ENCODE measurements around the gene MACF1. TPM values are rescaled to one million over a fixed set of nuclear protein-coding genes. Genes with fewer than 3 reads are reported as not detected.

The MACF1 gene
- total RNA-seq, 1 donor from 2014 or later = 694 TPM

DNA sequence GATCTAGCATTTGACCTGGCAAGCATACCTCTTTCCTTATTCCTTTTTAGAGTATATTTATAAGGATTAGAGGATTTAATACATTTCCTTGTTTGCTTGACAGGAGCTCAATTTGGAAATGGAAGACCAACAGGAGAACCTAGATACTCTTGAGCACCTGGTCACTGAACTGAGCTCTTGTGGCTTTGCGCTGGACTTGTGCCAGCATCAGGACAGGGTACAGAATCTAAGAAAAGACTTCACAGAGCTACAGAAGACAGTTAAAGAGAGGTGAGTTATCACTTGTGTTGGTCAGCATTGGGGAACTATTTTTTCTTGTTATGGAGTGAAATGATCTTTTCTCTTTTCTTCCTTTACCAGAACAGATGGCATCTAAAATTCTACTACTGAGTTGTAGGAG is 163.6 kb downstream of the MACF1 start:
- Histone ChIP-seq H3K4me3 (ENCODE audit: insufficient read depth, low read depth, low read length) (no peak overlapping the region), H3K9me3 (ENCODE audit: insufficient read depth, low read depth, low read length) (no peaks in the 10 kb centered on the region), H2AFZ (ENCODE audit: low read depth, low read length) (no peak overlapping the region), H4K20me1 (ENCODE audit: insufficient read depth, low read length) (peaks cover 8% of the 10 kb centered on the region), H3K4me1 (ENCODE audit: insufficient read depth, low read length) (peaks cover 3% of the 10 kb centered on the region), H3K36me3 (ENCODE audit: insufficient read depth, low read length) (peaks cover 51% of the 10 kb centered on the region), H3K9ac (ENCODE audit: low read length) (no peak overlapping the region), H3K79me2 (ENCODE audit: insufficient read depth, low read length) (peaks cover 9% of the 10 kb centered on the region), H3K4me2 (ENCODE audit: low read length) (no peak overlapping the region), H3K27ac (ENCODE audit: low read depth, low read length) (no peak overlapping the region), H3K27me3 (ENCODE audit: insufficient read depth, low read length) (no peaks in the 10 kb centered on the region)
- TF ChIP-seq, protein P1, sequence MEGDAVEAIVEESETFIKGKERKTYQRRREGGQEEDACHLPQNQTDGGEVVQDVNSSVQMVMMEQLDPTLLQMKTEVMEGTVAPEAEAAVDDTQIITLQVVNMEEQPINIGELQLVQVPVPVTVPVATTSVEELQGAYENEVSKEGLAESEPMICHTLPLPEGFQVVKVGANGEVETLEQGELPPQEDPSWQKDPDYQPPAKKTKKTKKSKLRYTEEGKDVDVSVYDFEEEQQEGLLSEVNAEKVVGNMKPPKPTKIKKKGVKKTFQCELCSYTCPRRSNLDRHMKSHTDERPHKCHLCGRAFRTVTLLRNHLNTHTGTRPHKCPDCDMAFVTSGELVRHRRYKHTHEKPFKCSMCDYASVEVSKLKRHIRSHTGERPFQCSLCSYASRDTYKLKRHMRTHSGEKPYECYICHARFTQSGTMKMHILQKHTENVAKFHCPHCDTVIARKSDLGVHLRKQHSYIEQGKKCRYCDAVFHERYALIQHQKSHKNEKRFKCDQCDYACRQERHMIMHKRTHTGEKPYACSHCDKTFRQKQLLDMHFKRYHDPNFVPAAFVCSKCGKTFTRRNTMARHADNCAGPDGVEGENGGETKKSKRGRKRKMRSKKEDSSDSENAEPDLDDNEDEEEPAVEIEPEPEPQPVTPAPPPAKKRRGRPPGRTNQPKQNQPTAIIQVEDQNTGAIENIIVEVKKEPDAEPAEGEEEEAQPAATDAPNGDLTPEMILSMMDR (IDR thresholded peaks at IDR 0.05; ENCODE audit: insufficient read depth, low read depth, low read length) = no peak
- no peak for TF ChIP-seq EZH2 (IDR thresholded peaks at IDR 0.05; ENCODE audit: insufficient read depth, low read length)
- H3K27me3 Mint-ChIP-seq (ENCODE audit: low read depth, unreplicated experiment) = no peaks in the 10 kb centered on the region
- no peaks in the 10 kb centered on the region for H3K9me3 Mint-ChIP-seq (ENCODE audit: unreplicated experiment)
- peaks cover 14% of the 10 kb centered on the region for H3K4me1 Mint-ChIP-seq (ENCODE audit: low read depth, unreplicated experiment)
- H3K4me3 Mint-ChIP-seq (ENCODE audit: unreplicated experiment) = no peak overlapping the region
- FAIRE-seq (no peak), DNase-seq (ENCODE audit: low read depth) (no peak)
- H3K36me3 Mint-ChIP-seq (ENCODE audit: low read depth, unreplicated experiment) = peaks cover 36% of the 10 kb centered on the region
- H3K27ac Mint-ChIP-seq (ENCODE audit: unreplicated experiment) = no peak overlapping the region

DNA sequence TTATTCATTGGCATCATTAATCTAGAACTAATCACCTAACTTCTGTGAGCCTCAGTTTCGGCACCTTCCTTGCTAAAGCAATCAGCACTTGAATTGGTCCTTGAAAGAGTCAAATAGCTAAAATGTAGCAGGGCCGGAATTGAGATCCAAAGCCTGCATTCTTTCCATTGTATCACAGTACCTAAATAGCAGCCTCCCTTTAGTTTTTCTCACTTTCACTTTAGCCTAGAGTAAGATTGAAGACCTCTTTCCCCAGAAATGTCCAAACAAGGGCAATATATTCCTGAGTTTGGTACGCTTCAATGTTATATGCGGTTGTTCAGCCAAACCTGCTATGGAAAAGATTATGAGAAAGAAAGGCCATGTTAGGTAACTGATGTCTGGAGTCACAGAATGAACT is 165.1 kb downstream of the MACF1 start:
- Mint-ChIP-seq H3K36me3 (ENCODE audit: low read depth, unreplicated experiment) (peaks cover 37% of the 10 kb centered on the region), H3K27me3 (ENCODE audit: low read depth, unreplicated experiment) (no peaks in the 10 kb centered on the region), H3K4me1 (ENCODE audit: low read depth, unreplicated experiment) (peaks cover 12% of the 10 kb centered on the region), H3K9me3 (ENCODE audit: unreplicated experiment) (no peaks in the 10 kb centered on the region), H3K27ac (ENCODE audit: unreplicated experiment) (no peak overlapping the region), H3K4me3 (ENCODE audit: unreplicated experiment) (no peak overlapping the region)
- H3K27ac ChIP-seq (ENCODE audit: low read depth, low read length) = no peak overlapping the region
- DNase-seq (ENCODE audit: low read depth) = no peak
- peaks cover 3% of the 10 kb centered on the region for H4K20me1 ChIP-seq (ENCODE audit: insufficient read depth, low read length)
- H3K27me3 ChIP-seq (ENCODE audit: insufficient read depth, low read length) = no peaks in the 10 kb centered on the region
- no peaks in the 10 kb centered on the region for H3K9me3 ChIP-seq (ENCODE audit: insufficient read depth, low read depth, low read length)
- peaks cover 3% of the 10 kb centered on the region for H3K4me1 ChIP-seq (ENCODE audit: insufficient read depth, low read length)
- H3K4me3 ChIP-seq (ENCODE audit: insufficient read depth, low read depth, low read length) = no peak overlapping the region
- no peak overlapping the region for H3K9ac ChIP-seq (ENCODE audit: low read length)
- H3K79me2 ChIP-seq (ENCODE audit: insufficient read depth, low read length) = peaks cover 6% of the 10 kb centered on the region
- no peak for TF ChIP-seq EZH2 (IDR thresholded peaks at IDR 0.05; ENCODE audit: insufficient read depth, low read length)
- TF ChIP-seq, protein P1 (IDR thresholded peaks at IDR 0.05; ENCODE audit: insufficient read depth, low read depth, low read length) = no peak
- no peak overlapping the region for H2AFZ ChIP-seq (ENCODE audit: low read depth, low read length)
- peaks cover 52% of the 10 kb centered on the region for H3K36me3 ChIP-seq (ENCODE audit: insufficient read depth, low read length)
- no peak overlapping the region for H3K4me2 ChIP-seq (ENCODE audit: low read length)
- FAIRE-seq = no peak

DNA sequence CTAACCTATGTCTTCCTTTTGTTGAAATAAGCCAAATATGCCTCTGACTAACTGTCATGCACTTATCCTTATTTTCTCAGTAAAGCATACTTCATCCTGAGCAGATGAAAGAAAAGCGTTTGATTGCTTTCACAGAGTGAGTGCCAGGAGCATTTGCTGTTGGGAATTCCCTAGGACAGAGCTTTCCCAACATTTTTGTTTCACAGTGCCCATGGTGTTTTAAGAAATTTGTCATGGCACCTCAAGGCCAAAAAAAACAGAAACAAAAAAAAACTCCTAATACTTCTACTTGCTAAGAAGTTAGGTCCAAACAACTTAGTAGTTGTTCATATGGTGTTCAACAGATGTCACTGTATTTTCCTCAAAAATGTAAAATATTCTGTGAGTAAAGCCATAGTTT is 166.1 kb downstream of the MACF1 start:
- Histone ChIP-seq H3K36me3 (ENCODE audit: insufficient read depth, low read length) (peaks cover 54% of the 10 kb centered on the region), H4K20me1 (ENCODE audit: insufficient read depth, low read length) (peaks cover 3% of the 10 kb centered on the region), H3K4me3 (ENCODE audit: insufficient read depth, low read depth, low read length) (no peak overlapping the region), H2AFZ (ENCODE audit: low read depth, low read length) (no peak overlapping the region), H3K27me3 (ENCODE audit: insufficient read depth, low read length) (no peaks in the 10 kb centered on the region), H3K9me3 (ENCODE audit: insufficient read depth, low read depth, low read length) (no peaks in the 10 kb centered on the region), H3K4me1 (ENCODE audit: insufficient read depth, low read length) (peaks cover 3% of the 10 kb centered on the region), H3K4me2 (ENCODE audit: low read length) (no peak overlapping the region), H3K9ac (ENCODE audit: low read length) (no peak overlapping the region), H3K79me2 (ENCODE audit: insufficient read depth, low read length) (peaks cover 7% of the 10 kb centered on the region), H3K27ac (ENCODE audit: low read depth, low read length) (peak overlapping the region; percentile 49)
- no peak for TF ChIP-seq EZH2 (IDR thresholded peaks at IDR 0.05; ENCODE audit: insufficient read depth, low read length)
- TF ChIP-seq, protein P1 (IDR thresholded peaks at IDR 0.05; ENCODE audit: insufficient read depth, low read depth, low read length) = no peak
- peak; percentile 75 for DNase-seq (ENCODE audit: low read depth)
- Mint-ChIP-seq H3K4me3 (ENCODE audit: unreplicated experiment) (no peak overlapping the region), H3K9me3 (ENCODE audit: unreplicated experiment) (no peaks in the 10 kb centered on the region), H3K27me3 (ENCODE audit: low read depth, unreplicated experiment) (no peaks in the 10 kb centered on the region), H3K27ac (ENCODE audit: unreplicated experiment) (peak overlapping the region; percentile 78), H3K4me1 (ENCODE audit: low read depth, unreplicated experiment) (peaks cover 12% of the 10 kb centered on the region), H3K36me3 (ENCODE audit: low read depth, unreplicated experiment) (peaks cover 38% of the 10 kb centered on the region)
- no peak for FAIRE-seq
